ENCODE measurements around the gene CPNE6. TPM values are rescaled to one million over a fixed set of nuclear protein-coding genes. Genes with fewer than 3 reads are reported as not detected.

CPNE6 gene
- total and polyA plus RNA-seq, 2 of the 13 experiments (the other 11 are each of a cell fraction or from before 2014, with no cell fraction given) = not detected

DNA sequence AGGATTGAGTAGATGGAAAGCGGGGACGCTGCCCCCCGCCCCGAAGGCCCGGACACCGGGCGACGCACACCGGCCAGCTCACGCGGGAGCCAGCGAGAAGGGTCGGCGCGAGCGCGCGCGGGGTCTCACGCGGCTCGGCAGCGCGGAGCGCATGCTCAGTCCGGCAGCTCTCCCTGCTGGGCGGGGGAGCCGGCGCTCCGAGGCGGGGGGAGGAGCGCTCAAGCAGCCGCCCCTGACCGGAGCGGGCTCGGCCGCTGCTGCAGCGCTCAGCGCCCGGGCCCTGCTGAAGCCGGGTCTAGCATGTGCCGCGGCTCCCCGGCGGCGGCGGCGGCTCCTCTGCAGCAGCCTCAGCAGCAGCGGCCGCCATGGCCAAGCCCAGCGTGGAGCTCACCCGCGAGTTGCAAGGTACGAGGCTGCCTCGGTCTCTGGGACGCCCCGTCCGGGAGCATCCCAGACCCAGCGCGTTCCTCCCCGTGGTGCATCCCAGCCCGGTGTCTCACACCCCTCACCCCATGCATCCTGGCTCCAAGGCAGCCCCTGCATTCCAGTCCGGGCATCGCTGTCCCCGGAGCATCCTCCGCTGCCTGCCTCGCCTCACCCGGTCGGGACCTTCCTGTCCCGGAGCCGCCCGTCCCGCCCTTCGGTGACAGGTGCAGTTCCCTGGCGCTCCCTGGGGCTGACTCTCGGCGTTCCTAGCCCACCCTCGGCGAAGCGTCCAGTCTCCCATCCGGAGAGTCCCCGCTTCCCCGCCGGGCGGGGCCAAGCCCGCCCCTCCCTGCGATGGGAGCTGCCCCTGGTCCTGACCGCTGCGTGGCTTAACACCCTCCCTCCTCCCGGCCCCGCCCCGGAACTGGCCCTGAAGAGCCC lies 19.3 kb upstream of the CPNE6 start, which contains the start of gene CARMIL3 (continued):
- TF ChIP-seq ZNF552 (CRISPR knock-in tag; IDR thresholded peaks at IDR 0.05; ENCODE audit: borderline replicate concordance) (peak; percentile 83; the same call in 1 of the 2 replicates), POLR2AphosphoS5 (IDR thresholded peaks at IDR 0.05; ENCODE audit: low read depth, low read length) (peak; percentile 54; the same call in 1 of the 2 replicates), ARHGAP35 (CRISPR knock-in tag; IDR thresholded peaks at IDR 0.05; ENCODE audit: borderline replicate concordance) (peak; percentile 94; the same call in 1 of the 2 replicates), ZNF652 (CRISPR knock-in tag; IDR thresholded peaks at IDR 0.05; ENCODE audit: borderline replicate concordance, low read depth) (no peak), ZMYM4 (CRISPR knock-in tag; IDR thresholded peaks at IDR 0.05) (peak; percentile 49; the same call in 1 of the 2 replicates), ZNF672 (CRISPR knock-in tag; IDR thresholded peaks at IDR 0.05) (no peak), MYNN (CRISPR knock-in tag; IDR thresholded peaks at IDR 0.05; ENCODE audit: low read depth) (peak; percentile 92; the same call in 1 of the 2 replicates), HNRNPK (IDR thresholded peaks at IDR 0.05; ENCODE audit: low read depth, low read length, poor library complexity, severe bottlenecking) (no peak), HCFC1 (IDR thresholded peaks at IDR 0.05; ENCODE audit: low read depth, low read length) (no peak; the same call in 1 of the 2 replicates), NFE2L2 (IDR thresholded peaks at IDR 0.05; ENCODE audit: low read length) (no peak), KLF13 (CRISPR knock-in tag; IDR thresholded peaks at IDR 0.05) (peak; percentile 13), GFI1 (CRISPR knock-in tag; IDR thresholded peaks at IDR 0.05; ENCODE audit: borderline replicate concordance) (peak; percentile 44; the same call in 1 of the 2 replicates), HOXA3 (CRISPR knock-in tag; IDR thresholded peaks at IDR 0.05) (peak; percentile 87)
- TF ChIP-seq, protein P1, sequence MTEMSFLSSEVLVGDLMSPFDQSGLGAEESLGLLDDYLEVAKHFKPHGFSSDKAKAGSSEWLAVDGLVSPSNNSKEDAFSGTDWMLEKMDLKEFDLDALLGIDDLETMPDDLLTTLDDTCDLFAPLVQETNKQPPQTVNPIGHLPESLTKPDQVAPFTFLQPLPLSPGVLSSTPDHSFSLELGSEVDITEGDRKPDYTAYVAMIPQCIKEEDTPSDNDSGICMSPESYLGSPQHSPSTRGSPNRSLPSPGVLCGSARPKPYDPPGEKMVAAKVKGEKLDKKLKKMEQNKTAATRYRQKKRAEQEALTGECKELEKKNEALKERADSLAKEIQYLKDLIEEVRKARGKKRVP (CRISPR knock-in tag; IDR thresholded peaks at IDR 0.05) = no peak; a peak in 1 of 4 replicates
- TF ChIP-seq, protein P2, sequence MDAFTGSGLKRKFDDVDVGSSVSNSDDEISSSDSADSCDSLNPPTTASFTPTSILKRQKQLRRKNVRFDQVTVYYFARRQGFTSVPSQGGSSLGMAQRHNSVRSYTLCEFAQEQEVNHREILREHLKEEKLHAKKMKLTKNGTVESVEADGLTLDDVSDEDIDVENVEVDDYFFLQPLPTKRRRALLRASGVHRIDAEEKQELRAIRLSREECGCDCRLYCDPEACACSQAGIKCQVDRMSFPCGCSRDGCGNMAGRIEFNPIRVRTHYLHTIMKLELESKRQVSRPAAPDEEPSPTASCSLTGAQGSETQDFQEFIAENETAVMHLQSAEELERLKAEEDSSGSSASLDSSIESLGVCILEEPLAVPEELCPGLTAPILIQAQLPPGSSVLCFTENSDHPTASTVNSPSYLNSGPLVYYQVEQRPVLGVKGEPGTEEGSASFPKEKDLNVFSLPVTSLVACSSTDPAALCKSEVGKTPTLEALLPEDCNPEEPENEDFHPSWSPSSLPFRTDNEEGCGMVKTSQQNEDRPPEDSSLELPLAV (CRISPR knock-in tag; conservative IDR thresholded peaks at IDR 0.05; ENCODE audit: low read depth) = no peak
- TF ChIP-seq, protein P3, sequence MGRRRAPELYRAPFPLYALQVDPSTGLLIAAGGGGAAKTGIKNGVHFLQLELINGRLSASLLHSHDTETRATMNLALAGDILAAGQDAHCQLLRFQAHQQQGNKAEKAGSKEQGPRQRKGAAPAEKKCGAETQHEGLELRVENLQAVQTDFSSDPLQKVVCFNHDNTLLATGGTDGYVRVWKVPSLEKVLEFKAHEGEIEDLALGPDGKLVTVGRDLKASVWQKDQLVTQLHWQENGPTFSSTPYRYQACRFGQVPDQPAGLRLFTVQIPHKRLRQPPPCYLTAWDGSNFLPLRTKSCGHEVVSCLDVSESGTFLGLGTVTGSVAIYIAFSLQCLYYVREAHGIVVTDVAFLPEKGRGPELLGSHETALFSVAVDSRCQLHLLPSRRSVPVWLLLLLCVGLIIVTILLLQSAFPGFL (CRISPR knock-in tag; IDR thresholded peaks at IDR 0.05) = 0 out of 2 replicates have a peak, but pooled peaks have one; percentile 60
- TF ChIP-seq, protein P4, sequence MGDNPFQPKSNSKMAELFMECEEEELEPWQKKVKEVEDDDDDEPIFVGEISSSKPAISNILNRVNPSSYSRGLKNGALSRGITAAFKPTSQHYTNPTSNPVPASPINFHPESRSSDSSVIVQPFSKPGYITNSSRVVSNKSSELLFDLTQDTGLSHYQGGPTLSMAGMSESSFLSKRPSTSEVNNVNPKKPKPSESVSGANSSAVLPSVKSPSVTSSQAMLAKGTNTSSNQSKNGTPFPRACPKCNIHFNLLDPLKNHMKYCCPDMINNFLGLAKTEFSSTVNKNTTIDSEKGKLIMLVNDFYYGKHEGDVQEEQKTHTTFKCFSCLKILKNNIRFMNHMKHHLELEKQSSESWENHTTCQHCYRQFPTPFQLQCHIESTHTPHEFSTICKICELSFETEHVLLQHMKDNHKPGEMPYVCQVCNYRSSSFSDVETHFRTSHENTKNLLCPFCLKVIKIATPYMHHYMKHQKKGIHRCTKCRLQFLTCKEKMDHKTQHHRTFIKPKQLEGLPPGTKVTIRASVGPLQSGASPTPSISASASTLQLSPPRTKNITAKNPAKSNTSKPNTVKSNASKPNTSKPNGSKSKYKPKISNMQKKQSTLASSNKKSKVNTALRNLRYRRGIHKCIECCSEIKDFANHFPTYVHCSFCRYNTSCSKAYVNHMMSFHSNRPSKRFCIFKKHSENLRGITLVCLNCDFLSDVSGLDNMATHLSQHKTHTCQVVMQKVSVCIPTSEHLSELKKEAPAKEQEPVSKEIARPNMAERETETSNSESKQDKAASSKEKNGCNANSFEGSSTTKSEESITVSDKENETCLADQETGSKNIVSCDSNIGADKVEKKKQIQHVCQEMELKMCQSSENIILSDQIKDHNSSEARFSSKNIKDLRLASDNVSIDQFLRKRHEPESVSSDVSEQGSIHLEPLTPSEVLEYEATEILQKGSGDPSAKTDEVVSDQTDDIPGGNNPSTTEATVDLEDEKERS (CRISPR knock-in tag; IDR thresholded peaks at IDR 0.05) = no peak

Data from HepG2 (cell line).